Measurements from ENCODE around the gene DLG2. TPM values are rescaled to one million over a fixed set of nuclear protein-coding genes. Genes with fewer than 3 reads are reported as not detected.

The DLG2 gene
- total and polyA plus RNA-seq, 2 donors (not counting 3 experiments of a cell fraction or from before 2014, with no cell fraction given), result 0.15 to 1.1 TPM

GRCh38 chr11:84549217-84549616 is 1077.9 kb downstream of the DLG2 start:
- dilution Hi-C loops (cut with MboI; ENCODE audit: extremely low pct_ligation_motif_present, low sequenced_read_pairs) (no loop called here), intact Hi-C loops (cut with micrococcal nuclease) (no loop called here)
- H4K20me1 ChIP-seq (replicated peaks; ENCODE audit: control insufficient read depth, extremely low read depth, insufficient read depth, low read length), result no peaks in the 10 kb centered on the region
- ChIA-PET POLR2A (no interaction called here), CTCF (interaction anchor here (2.3 kb wide), 1 partner anchor 9 kb away, joined by 6 read pairs; no protein-coding TSS in a partner anchor)
- no peak overlapping the region for H2AFZ ChIP-seq (ENCODE audit: low read depth, low read length)
- no peak overlapping the region for H3K27ac ChIP-seq (ENCODE audit: insufficient read depth, low read depth, low read length)
- no peaks in the 10 kb centered on the region for H3K79me2 ChIP-seq (ENCODE audit: control insufficient read depth, insufficient read depth, low read length)
- H3K27me3 ChIP-seq (ENCODE audit: control insufficient read depth in 2 of 2, insufficient read depth in 2 of 2, low read length in 2 of 2), result no peaks in the 10 kb centered on the region
- H3K4me2 ChIP-seq (ENCODE audit: insufficient read depth, low read length), result no peak overlapping the region
- no peaks in the 10 kb centered on the region for H3K36me3 ChIP-seq (ENCODE audit: control insufficient read depth in 2 of 2, extremely low read depth in 1 of 2, insufficient read depth in 2 of 2, low read length in 2 of 2)
- H3K9me3 ChIP-seq (replicated peaks; ENCODE audit: control insufficient read depth, insufficient read depth, low read length), result no peaks in the 10 kb centered on the region
- no peak overlapping the region for H3K9ac ChIP-seq (replicated peaks; ENCODE audit: extremely low read depth, insufficient read depth, low read length)
- H3K4me3 ChIP-seq (replicated peaks in 1 of 3; ENCODE audit: insufficient read depth in 1 of 3, low read depth in 1 of 3, low read length in 3 of 3), result no peak overlapping the region
- TF ChIP-seq EZH2 (IDR thresholded peaks at IDR 0.05; ENCODE audit: borderline replicate concordance, low read depth, low read length, severe bottlenecking) (no peak), POLR2AphosphoS5 (IDR thresholded peaks at IDR 0.05; ENCODE audit: insufficient read depth, low read depth, low read length) (no peak), GATA2 (IDR thresholded peaks at IDR 0.05; ENCODE audit: insufficient read depth, insufficient read length, low read depth, low read length) (no peak), MYC (IDR thresholded peaks at IDR 0.05; ENCODE audit: low read depth, low read length) (no peak), MAX (IDR thresholded peaks at IDR 0.05; ENCODE audit: insufficient read depth, insufficient read length) (no peak), JUN (IDR thresholded peaks at IDR 0.05; ENCODE audit: borderline replicate concordance, insufficient read depth, insufficient read length, low read depth) (no peak), FOS (IDR thresholded peaks at IDR 0.05; ENCODE audit: borderline replicate concordance, insufficient read depth, low read length) (no peak), CTCF (IDR thresholded peaks at IDR 0.05; ENCODE audit: extremely low read depth in 1 of 2, insufficient read depth in 1 of 2, low read depth in 1 of 2, low read length in 2 of 2) (no peak)
- FAIRE-seq, result no peak
- BruUV-seq (replicated peaks), result no TSS peak
- H3K4me1 ChIP-seq (ENCODE audit: control insufficient read depth, extremely low read depth, insufficient read depth, low read length), result no peaks in the 10 kb centered on the region
- H3K9me1 ChIP-seq (replicated peaks; ENCODE audit: control insufficient read depth, extremely low read depth, insufficient read depth, low read length), result no peaks in the 10 kb centered on the region
- no peak for DNase-seq (ENCODE audit: low read depth, low spot score)
